ENCODE measurements around the gene ARSJ.

- TF ChIP-seq CTCF (conservative IDR thresholded peaks at IDR 0.05; ENCODE audit: low read depth in 2 of 2) (no peak), EZH2 (IDR thresholded peaks at IDR 0.05; ENCODE audit: low read depth, unreplicated experiment) (no peak), EZH2phosphoT487 (IDR thresholded peaks at IDR 0.05; ENCODE audit: unreplicated experiment) (no peak), JUNB (IDR thresholded peaks at IDR 0.05; ENCODE audit: unreplicated experiment) (no peak), POLR2AphosphoS5 (IDR thresholded peaks at IDR 0.05; ENCODE audit: low read depth) (no peak), ETS1 (IDR thresholded peaks at IDR 0.05) (no peak), REST (IDR thresholded peaks at IDR 0.05; ENCODE audit: unreplicated experiment) (no peak), CREB1 (CRISPR knock-in tag; IDR thresholded peaks at IDR 0.05; ENCODE audit: low read depth) (no peak), STAT1 (IDR thresholded peaks at IDR 0.05; ENCODE audit: unreplicated experiment) (no peak), ZNF331 (CRISPR knock-in tag; IDR thresholded peaks at IDR 0.05; ENCODE audit: low read depth) (no peak), ZNF114 (CRISPR knock-in tag; IDR thresholded peaks at IDR 0.05) (no peak), ZNF462 (CRISPR knock-in tag; IDR thresholded peaks at IDR 0.05) (no peak), NANOG (IDR thresholded peaks at IDR 0.05; ENCODE audit: borderline replicate concordance) (no peak)
These were observed 16.7 kb downstream of the ARSJ start for GRCh38 chr4:113962719-113963265.

All from GM23338 (cell line).